Tibial artery (tissue), 4 donors: Measurements from ENCODE around the gene AGAP1.

Experiments
- DNase-seq, 2 donors: peaks; one replicate each; pipeline ENCODE4 v3.0.0-alpha.2; 2019
- H3K27ac ChIP-seq, 2 donors: fragments of 200-600 bp; sonication (generic) in 1 of 2; 1 replicate in 1 of 2; 2 replicates in 1 of 2; pipeline ENCODE4 v1.5.1; 2018 to 2019; ENCODE audit warnings: mild to moderate bottlenecking in 1 of 2
- H3K27me3 ChIP-seq, 2 donors: fragments of 200-600 bp; sonication (generic) in 1 of 2; one replicate each; pipeline versions ENCODE4 v1.5.1 to v1.6.0; 2016 to 2019
- H3K36me3 ChIP-seq, 3 donors: fragments of 200-600 bp; sonication (generic) in 2 of 3; one replicate each; pipeline ENCODE4 v1.5.1; 2016 to 2019; ENCODE audit warnings: mild to moderate bottlenecking in 2 of 3
- H3K4me1 ChIP-seq, 4 donors: fragments of 200-600 bp; sonication (generic) in 2 of 4; 1 replicate in 3 of 4; 2 replicates in 1 of 4; pipeline ENCODE4 v1.5.1; 2016 to 2019
- H3K4me3 ChIP-seq, 2 donors: fragments of 200-600 bp; sonication (generic) in 1 of 2; 1 replicate in 1 of 2; 2 replicates in 1 of 2; pipeline ENCODE4 v1.5.1; 2018 to 2019; ENCODE audit warnings: mild to moderate bottlenecking in 2 of 2
- H3K9me3 ChIP-seq, 3 donors: fragments of 200-600 bp; sonication (generic) in 1 of 3; one replicate each; pipeline ENCODE4 v1.5.1; 2016 to 2019
- CTCF ChIP-seq, 2 experiments: fragments of 200-600 bp in 1 of 2; fragments of 450-650 bp in 1 of 2; IDR thresholded peaks; one replicate each; pipeline ENCODE4 v1.5.1; 2017 to 2019; ENCODE audit warnings: antibody characterized with exemption in 2 of 2, mild to moderate bottlenecking in 1 of 2, moderate library complexity in 1 of 2
- intact Hi-C: fragments of 100-400 bp; cut with DNase I; formaldehyde crosslinking; loops from one replicate; pipeline ENCODE4 v1.15.0; 2023; ENCODE audit warnings: low total_unique reads

AGAP1 gene

GRCh38 chr2:235911125-235911524 is 417.3 kb downstream of the AGAP1 start:
- H3K27ac ChIP-seq = no peak overlapping the region
- intact Hi-C loops = no loop called here
- no peak overlapping the region for H3K4me3 ChIP-seq
- TF ChIP-seq CTCF (IDR thresholded peaks at IDR 0.05) = no peak
- H3K27me3 ChIP-seq = no peaks in the 10 kb centered on the region
- H3K36me3 ChIP-seq = peaks cover 11 to 31% (median 22%) of the 10 kb centered on the region in 3 donors
- no peaks in the 10 kb centered on the region for H3K9me3 ChIP-seq
- no peak for DNase-seq
- H3K4me1 ChIP-seq = no peaks in the 10 kb centered on the region

GRCh38 chr2:235911633-235912233 is 417.9 kb downstream of the AGAP1 start:
- no peak for TF ChIP-seq CTCF (IDR thresholded peaks at IDR 0.05)
- H3K27ac ChIP-seq = no peak overlapping the region

GRCh38 chr2:235914756-235915155 is 420.9 kb downstream of the AGAP1 start:
- H3K27ac ChIP-seq = no peak overlapping the region
- H3K27me3 ChIP-seq = no peaks in the 10 kb centered on the region
- H3K4me3 ChIP-seq = no peak overlapping the region
- H3K9me3 ChIP-seq = no peaks in the 10 kb centered on the region
- DNase-seq = no peak
- intact Hi-C loops = no loop called here
- no peaks in the 10 kb centered on the region for H3K4me1 ChIP-seq
- peaks cover 11 to 25% (median 24%) of the 10 kb centered on the region in 3 donors for H3K36me3 ChIP-seq
- TF ChIP-seq CTCF (IDR thresholded peaks at IDR 0.05) = no peak

More at GRCh38 chr2:235911633-235912233, 417.9 kb downstream of the AGAP1 start:
- Histone ChIP-seq H3K4me3 (no peak overlapping the region), H3K4me1 (no peaks in the 10 kb centered on the region), H3K36me3 (peaks cover 11 to 36% (median 22%) of the 10 kb centered on the region in 3 donors), H3K9me3 (no peaks in the 10 kb centered on the region), H3K27me3 (no peaks in the 10 kb centered on the region)
- DNase-seq = no peak
- intact Hi-C loops = no loop called here

GRCh38 chr2:235917506-235917905 is 423.7 kb downstream of the AGAP1 start:
- no peak for DNase-seq
- no peaks in the 10 kb centered on the region for H3K9me3 ChIP-seq
- H3K4me1 ChIP-seq = no peaks in the 10 kb centered on the region
- no peak overlapping the region for H3K4me3 ChIP-seq
- H3K27me3 ChIP-seq = no peaks in the 10 kb centered on the region
- H3K27ac ChIP-seq = no peak overlapping the region
- TF ChIP-seq CTCF (IDR thresholded peaks at IDR 0.05) = no peak
- intact Hi-C loops = no loop called here
- peaks cover 11 to 24% (median 21%) of the 10 kb centered on the region in 3 donors for H3K36me3 ChIP-seq

GRCh38 chr2:235918876-235919275 is 425.0 kb downstream of the AGAP1 start:
- intact Hi-C loops = no loop called here
- Histone ChIP-seq H3K9me3 (no peaks in the 10 kb centered on the region), H3K4me3 (no peak overlapping the region), H3K27me3 (no peaks in the 10 kb centered on the region), H3K27ac (no peak overlapping the region), H3K36me3 (peaks cover 11 to 24% (median 21%) of the 10 kb centered on the region in 3 donors), H3K4me1 (no peaks in the 10 kb centered on the region)
- no peak for DNase-seq
- no peak for TF ChIP-seq CTCF (IDR thresholded peaks at IDR 0.05)
